HG02759 (cell line): Measurements from ENCODE around the gene MIOX.

Experiments used
- ATAC-seq: cut with Tn5 transposase; IDR thresholded peaks from one replicate; pipeline ENCODE4 v1.9.1; 2021; ENCODE audit warnings: mild to moderate bottlenecking, moderate library complexity; ENCODE audit not compliant: unreplicated experiment

MIOX gene

DNA sequence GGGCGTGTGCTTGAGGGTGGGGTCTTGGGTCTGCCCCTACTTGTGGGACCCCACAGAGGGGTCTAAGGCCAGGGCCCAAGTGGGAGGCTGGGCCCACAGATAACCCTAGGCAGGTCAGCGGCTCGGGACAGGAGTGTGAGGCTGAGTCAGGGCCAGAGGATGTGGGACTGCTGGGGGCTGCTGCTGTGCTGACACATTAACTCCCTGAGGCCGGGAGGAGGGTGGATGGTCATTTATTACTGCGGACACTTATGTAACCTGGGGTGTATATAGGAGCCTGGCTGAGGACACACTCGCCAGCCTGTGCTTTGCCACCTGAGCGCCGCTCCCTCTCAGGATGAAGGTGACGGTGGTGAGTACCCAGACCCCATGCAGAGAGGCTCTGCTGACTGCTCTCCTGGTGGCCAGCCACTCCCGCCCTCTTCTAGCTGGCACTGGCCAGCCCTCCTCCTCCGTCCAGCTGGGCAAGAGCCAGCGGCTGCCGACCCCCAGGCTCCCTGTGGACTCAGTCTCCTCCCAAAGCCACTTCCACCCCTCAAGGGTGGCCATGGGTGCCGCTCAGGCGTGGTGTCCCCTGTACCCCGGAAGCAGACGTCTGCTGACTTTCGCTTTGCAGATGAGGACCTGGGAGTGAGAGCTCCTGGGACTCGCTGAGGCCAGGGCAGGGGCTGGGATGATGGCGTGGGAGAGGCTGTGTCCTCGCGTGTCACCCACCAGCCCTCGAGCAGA is at the start of gene MIOX:
Gene MIOX (plus strand): TSS at position 299 of the 729 bp plus-strand sequence. CDS start 39 bp downstream, at position 338.
- no peak for ATAC-seq

- ATAC-seq, result no peak
Measured at GRCh38 chr22:50437511-50438304, 49.0 kb upstream of the MIOX start.

DNA sequence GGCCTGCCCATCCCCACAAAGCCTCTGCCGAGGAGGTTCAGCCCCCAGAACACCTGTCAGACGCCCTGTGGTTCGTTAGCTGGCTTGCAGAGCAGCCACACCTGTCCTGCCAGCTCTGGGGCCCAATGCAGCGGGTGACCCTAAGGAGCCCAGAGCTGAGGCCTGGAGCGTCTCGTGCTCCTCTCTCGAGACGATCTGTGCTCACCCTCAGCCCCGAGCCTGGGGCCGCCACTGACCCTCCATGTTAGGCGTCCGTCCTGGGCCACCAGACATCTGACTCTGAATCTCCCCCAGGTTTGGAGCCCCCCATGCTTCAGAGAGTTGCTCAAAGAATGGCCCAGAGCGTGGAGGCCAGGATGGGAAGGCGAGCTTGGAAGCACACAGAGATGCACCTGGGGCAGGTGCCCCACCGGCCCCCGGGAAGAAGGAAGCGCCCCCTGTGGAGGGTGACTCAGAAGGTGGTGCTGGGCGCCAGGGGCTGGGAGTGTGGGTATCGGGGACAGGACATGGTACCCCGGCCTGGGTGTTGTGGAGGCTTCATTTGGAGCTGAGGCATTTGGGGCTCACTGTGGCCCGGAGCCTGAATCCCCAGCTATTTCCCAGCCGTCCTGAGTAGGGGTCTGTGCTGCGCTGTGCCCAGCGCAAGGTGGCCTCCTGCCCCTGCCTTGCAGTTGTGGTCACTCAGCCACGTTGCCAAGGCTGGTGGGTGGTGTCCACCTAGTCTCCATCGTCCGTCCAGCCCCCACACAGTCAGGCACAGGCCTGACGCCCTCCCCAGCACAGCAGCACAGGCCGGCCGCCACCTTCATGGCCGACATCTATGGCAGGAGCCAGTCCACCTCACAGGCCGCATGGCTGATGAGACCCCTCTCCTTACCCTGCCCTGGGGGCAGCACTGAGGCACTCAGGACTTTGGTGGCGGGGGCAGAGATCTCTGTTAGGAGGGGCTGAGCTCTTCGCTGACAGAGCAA is 48.1 kb upstream of the MIOX start:
- no peak for ATAC-seq

DNA sequence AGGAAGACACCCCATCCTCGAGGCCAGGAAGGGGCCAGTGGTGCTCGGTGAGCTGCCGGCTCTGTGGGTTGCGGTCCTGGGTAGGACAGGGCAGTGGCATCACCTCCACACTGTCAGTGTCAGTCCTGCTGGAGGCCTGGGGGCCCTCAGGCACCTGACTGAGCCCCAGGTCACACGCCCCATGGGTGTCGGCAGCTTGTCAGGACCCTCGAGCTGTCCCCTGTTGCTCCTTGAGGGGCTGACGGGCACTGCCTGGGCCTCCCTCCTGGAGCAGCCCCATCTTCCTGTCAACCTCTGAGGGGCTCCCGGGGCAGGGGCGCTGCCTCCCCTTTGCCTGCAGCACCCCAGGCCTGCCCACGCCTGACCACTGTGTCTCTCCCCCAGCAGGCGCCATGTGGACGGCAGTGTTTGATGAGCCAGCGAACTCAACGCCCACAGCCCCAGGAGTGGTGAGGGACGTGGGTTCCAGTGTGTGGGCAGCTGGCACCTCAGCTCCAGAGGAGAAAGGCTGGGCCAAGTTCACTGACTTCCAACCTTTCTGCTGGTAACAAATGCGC is 47.3 kb upstream of the MIOX start:
- no peak for ATAC-seq

DNA sequence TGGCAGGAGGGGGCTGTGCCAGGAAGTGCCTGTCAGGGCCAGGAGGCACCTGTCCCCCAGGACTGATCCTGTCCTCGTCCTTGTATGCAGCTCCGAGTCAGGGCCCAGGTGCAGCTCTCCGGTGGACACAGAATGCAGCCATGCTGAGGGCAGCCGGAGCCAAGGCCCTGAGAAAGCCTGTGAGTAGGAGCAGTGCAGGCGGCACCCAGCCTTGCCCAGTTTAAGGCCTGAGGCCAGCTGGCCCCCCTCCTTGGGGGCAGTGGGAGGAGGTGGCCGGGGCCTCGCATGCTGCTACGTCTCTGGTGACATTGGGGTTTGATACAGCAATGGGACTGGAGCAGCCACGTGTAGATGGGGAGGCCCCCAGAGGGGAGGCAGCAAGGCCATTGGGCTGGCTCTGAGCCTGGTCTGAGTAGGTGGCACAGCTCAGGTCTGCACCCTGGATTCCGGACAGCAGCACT is 46.8 kb upstream of the MIOX start:
- no peak for ATAC-seq

DNA sequence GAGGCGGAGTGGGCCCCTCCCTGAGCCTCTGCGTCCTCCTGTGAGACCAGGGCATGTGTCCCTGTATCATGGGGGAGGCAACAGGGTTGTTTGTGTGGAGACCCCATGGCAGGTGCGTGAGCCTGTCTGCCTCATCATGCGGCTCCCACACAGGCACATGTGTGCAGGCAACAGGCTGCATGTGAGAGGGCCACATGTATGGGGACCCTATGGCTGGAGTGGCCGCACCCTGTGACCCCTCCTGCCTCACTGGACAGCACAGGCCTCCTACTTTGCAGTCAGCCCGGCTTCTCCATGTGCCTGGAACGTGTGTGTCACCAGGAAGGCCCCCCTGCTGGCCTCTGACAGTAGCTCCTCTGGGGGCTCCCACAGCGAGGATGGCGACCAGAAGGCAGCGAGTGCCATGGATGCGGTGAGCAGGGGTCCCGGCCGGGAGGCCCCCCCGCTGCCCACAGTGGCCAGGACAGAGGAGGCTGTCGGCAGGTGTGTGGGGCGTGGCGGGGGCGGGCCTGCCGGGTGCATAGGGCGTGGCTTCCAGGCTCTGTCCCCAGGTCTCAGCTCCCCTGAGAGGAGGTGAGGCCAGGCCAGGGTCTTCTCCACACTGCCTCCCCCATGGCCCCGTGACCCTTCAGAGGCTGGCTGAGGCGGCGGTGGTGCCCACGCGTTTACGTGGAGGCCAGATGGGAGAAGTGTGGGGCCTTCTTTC is 46.0 kb upstream of the MIOX start:
- ATAC-seq, result no peak

- no peak for ATAC-seq
Measured at GRCh38 chr22:50441428-50441993, 45.1 kb upstream of the MIOX start.

DNA sequence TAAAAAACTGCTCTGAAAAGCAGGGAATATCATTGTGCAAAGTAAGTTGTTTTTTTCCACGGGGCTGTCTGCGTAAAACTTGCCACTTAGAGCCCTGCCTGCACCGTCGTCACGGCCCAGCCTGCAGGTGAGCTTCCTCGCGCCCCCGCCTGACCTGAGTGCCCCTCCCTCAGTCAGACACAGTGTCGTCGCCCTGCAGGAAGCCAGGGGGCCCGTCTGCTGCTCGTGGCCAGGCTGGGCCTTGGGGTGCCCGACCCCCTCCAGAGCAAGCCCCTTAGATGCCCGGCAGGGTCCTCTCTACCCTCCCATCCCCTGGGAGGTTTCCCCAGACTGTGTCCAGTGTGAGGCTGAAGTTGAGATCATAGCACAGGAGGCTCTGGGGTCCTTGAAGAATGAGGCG is 43.5 kb upstream of the MIOX start:
- ATAC-seq, result no peak

GRCh38 chr22:50443801-50444625 is 42.6 kb upstream of the MIOX start:
- ATAC-seq, result no peak

DNA sequence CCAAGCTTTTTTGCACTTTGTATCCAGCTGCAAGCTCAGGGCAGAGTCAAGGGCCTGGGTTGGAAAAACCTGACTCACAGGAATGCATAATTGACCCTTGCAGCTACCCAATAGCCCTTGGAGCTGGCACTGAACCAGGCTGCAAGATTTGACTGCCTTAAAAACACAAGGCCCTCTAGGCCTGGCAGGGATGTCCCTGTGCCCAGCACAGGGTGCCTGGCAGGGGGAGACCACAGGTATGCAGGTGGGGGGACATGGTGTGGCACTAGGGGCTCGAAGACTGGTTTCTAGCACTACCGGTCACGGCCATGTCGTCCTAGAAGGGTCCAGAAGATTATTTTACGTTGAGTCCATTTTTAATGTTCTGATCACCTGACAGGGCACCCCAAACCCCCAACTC is 42.0 kb upstream of the MIOX start:
- no peak for ATAC-seq

GRCh38 chr22:50445071-50445879 is 41.4 kb upstream of the MIOX start:
- ATAC-seq, result no peak

GRCh38 chr22:50445880-50446707 is 40.6 kb upstream of the MIOX start:
- ATAC-seq, result no peak

- no peak for ATAC-seq
Measured at GRCh38 chr22:50446708-50447575, 39.7 kb upstream of the MIOX start.

DNA sequence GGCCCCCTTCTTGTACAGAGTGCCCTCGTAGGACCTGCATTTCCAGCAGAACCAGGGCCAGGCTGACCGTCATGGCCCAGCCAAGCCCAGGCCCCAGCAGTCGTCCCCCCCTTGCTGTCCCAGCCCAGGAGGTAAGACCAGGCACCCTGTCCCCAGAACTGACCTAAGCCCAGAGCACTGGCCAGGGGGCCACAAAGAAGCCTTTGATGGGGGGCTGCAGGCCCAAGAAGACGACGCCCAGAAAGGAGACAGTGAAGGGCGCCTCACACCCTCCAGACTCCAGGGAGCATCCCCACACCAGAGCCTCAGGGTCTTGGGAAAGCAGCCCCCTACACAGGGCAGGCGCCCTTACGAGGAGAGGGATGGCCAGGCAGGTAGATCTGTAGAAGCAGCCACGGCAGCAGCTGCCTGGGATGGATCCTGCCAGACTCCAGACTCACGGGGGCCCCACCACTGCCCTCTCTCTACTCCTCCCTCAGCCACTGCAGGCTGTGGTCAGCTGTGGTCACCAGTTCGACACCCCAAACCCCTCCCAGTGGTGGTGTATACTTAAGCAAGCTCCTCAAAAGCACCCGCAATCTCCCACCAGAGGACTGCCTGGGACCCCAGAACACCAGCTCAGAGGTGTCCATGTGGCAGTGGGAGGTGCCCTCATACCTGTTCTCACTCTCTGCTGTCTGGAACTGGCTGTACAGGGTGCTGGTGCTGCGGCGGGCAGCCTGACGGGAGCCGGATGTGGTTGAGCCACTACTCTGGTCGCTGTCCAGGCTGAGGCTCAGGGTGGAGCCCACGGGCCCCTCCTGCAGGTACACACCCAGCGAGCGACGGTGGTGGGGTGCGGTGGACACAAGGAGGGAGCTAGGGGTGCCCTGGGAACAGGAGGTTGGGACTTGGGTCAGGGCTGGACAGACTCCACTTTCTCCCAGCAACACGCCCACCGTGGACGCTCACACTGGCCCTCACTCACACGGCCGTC is 38.8 kb upstream of the MIOX start:
- no peak for ATAC-seq

DNA sequence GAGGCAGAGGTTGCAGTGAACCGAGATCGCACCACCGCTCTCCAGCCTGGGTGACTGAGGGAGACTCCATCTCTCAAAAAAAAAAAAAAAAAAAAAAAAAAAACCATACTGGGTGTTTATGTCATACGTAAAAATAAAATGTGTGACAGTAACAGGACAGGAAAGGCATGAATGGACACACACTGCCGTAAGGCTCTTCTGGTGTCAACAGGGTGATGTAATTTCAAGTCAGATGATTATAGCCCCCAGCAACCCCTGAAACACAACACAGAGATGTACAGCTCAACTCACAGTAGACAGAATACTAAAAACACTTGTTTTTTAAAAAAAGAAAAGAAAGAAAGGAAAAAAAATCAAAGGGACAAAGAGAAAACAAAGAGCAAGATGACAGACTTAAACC is 34.0 kb upstream of the MIOX start:
- ATAC-seq, result no peak
